PFSK-1 (cell line): ENCODE data around the gene NAALADL2.

Experiments used
- FOXP2 ChIP-seq: optimal IDR thresholded peaks from 2 replicates; pipeline ENCODE3; 2011; ENCODE audit warnings: borderline replicate concordance, control low read depth, inconsistent platforms; ENCODE audit not compliant: insufficient read depth; ENCODE audit errors: extremely low read length, extremely low read depth
- POLR2AphosphoS5 ChIP-seq: IDR thresholded peaks from 2 replicates; pipeline ENCODE4 v1.6.1; 2012; ENCODE audit warnings: low read depth, mild to moderate bottlenecking, control low read depth, low read length, moderate library complexity
- REST ChIP-seq, 2 experiments: IDR thresholded peaks; 2 replicates each; pipeline versions ENCODE4 v1.6.1 to v1.8.0; 2011 to 2012; ENCODE audit warnings: low read depth in 2 of 2, low read length in 2 of 2, control low read depth in 1 of 2, inconsistent platforms in 1 of 2, mild to moderate bottlenecking in 1 of 2, moderate library complexity in 1 of 2; ENCODE audit not compliant: insufficient read depth in 1 of 2
- SIN3A ChIP-seq: IDR thresholded peaks from 2 replicates; pipeline ENCODE4 v1.6.1; 2012; ENCODE audit warnings: mild to moderate bottlenecking, low read length, moderate library complexity, borderline replicate concordance; ENCODE audit not compliant: insufficient read depth
- TAF1 ChIP-seq: IDR thresholded peaks from 2 replicates; pipeline ENCODE4 v1.6.1; 2012; ENCODE audit warnings: low read length, control low read depth, borderline replicate concordance; ENCODE audit not compliant: insufficient read depth

- TF ChIP-seq TAF1 (no peak), REST (IDR thresholded peaks at IDR 0.05; ENCODE audit: insufficient read depth in 1 of 2, low read depth in 2 of 2, low read length in 2 of 2) (no peak), POLR2AphosphoS5 (no peak), SIN3A (no peak), FOXP2 (no peak)
These were observed 143.6 kb downstream of the NAALADL2 start for GRCh38 chr3:175002732-175003143.
